AG08396 (cell line): ENCODE results near the gene NRXN3.

Source experiments
- DNase-seq: peaks from one replicate; pipeline ENCODE4 v3.0.0; 2012; ENCODE audit warnings: low spot score, mixed read lengths

The NRXN3 gene

GRCh38 chr14:79144896-79145295 is 974.7 kb downstream of the NRXN3 start:
- DNase-seq: no peak

- DNase-seq: no peak
Measured at GRCh38 chr14:79150226-79150625, 980.1 kb downstream of the NRXN3 start.

- DNase-seq: no peak
Measured at GRCh38 chr14:79157369-79157768, 987.2 kb downstream of the NRXN3 start.

GRCh38 chr14:79161571-79161970 is 991.4 kb downstream of the NRXN3 start:
- peak; percentile 5 for DNase-seq

- DNase-seq: no peak
Measured at GRCh38 chr14:79162833-79163232, 992.7 kb downstream of the NRXN3 start.

- no peak for DNase-seq
Measured at GRCh38 chr14:79165471-79166090, 995.4 kb downstream of the NRXN3 start.

DNA sequence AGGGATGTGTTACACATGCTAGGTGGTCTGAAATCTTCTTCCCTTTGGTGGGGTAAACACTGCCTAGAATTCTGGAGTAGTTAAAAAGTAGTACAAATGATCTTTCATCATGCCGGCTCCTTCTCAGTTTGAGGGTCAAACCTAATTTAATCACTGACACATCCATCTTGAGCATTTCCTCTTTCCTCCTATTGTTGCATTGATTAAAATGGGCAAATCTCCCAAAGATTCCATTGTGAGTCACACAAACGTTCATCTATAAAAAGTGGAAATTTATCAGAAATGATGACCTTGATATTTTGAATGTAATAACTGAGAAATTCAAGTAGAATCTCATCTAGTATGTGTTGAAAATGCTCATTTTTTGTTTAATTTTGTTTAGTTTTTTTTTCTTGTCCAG is 996.0 kb downstream of the NRXN3 start:
- no peak for DNase-seq

DNA sequence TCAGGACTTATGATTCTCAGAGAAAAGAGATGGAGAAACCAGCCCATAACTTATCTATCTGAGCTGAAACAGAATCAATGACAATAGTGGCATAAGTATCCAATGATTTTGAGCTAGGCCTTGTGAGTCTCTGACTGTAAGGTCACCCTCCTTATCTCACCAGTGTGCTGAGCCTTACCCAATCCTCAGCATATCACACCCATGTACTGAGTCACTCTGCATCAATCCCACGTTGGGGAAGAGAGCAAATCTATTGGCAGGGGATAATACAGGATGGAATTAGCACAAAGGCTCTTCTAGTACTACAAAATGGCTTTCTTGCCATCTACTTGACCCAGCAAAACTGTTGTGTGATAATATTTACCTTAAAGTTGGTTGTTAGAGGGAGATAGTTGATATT is 997.8 kb downstream of the NRXN3 start:
- DNase-seq: no peak

DNA sequence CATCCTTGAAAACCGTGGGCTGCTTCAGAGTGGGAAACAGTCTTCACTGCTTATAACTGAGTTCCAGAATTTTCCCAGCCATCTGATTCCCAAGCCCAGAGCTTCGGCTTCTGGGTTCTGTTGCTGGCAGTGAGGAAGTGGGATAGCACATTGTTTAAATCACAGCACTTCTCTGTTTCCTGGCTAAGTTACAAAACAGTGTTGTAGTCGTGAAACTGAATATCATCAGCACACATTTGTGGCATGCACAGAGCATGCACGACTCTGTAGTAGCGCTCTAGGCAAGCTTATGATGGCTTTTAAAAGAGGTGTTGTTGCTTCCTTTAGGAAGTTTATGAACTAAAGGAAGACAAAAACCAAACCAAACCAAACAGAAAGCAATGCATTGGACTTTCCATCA is 1005.5 kb downstream of the NRXN3 start:
- DNase-seq: no peak

DNA sequence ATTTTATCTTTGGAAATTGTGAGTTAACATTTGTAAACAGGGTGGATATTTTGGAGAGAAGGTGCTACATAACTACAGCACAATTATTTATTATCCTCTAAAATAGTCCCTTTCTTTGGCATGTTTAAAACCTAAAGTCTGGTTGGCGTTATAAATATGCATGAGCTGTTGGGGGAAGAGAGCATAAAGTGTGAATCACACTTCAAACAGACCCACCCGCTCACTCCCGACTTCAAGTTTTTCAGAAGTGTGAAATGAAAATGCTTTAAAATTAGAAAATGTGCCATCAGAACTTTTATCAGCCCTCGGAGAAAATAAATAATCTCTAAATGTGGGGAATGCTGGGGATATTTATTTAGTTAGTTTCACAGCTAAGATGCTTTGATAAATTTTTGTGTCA is 1006.9 kb downstream of the NRXN3 start:
- no peak for DNase-seq

DNA sequence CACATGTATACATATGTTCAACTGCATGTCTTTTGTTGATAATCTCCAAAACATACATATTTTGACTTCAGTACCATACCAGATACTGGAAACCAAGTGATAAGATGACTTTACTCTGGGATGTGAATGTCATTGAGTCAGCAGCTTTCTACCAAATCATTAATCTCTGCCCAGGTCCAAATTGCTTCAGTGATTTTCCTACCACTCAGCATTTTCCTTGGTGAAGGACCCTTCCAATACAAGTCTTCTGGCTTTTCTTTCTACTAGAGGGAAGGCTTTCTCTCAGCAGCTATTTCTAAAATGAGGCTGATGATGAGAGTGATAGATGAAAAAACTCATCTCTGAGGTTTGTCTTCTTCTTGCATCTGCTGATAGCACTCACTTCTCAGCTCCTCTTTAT is 1008.5 kb downstream of the NRXN3 start:
- DNase-seq: no peak

DNA sequence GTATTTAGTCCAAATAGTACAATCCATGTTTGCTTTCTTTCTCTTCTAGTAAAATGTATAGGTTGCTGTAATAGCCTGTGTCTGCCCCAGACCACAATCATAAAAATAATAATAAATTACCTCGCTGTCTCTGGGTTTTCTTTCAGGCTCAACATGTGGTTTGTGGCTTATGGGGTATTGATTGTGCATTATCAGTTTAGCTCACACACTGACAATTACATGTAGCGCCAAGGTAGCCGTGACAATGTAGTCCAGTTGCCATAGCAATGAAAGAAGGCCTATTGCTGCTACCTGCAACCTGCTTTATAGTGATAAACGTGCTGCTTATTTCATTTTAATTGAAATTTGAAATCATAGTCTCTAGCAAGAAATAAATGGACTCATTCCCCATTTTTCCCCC is 1009.8 kb downstream of the NRXN3 start:
- no peak for DNase-seq

GRCh38 chr14:79180656-79181055 is 1010.5 kb downstream of the NRXN3 start:
- no peak for DNase-seq

GRCh38 chr14:79186523-79186922 is 1016.4 kb downstream of the NRXN3 start:
- DNase-seq: no peak

- DNase-seq: no peak
Measured at GRCh38 chr14:79193689-79194477, 1023.7 kb downstream of the NRXN3 start.

DNA sequence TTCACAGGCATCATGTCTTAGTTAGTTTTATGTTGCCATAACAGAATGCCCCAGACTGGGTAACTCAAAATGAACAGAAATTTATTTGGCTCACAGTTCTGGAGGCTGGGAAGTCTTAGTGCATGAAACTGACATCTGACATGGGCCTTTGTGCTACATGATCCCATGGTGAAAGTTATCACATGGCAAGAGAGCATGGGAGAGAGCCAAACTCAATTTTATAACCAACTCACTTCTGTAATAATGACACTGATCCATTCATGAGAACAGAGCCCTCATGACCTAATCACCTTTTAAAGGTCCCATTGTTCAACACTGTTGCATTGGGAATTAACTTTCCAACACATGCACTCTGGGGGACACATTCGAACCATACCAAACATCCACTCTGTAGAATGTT is 1026.0 kb downstream of the NRXN3 start:
- no peak for DNase-seq

DNA sequence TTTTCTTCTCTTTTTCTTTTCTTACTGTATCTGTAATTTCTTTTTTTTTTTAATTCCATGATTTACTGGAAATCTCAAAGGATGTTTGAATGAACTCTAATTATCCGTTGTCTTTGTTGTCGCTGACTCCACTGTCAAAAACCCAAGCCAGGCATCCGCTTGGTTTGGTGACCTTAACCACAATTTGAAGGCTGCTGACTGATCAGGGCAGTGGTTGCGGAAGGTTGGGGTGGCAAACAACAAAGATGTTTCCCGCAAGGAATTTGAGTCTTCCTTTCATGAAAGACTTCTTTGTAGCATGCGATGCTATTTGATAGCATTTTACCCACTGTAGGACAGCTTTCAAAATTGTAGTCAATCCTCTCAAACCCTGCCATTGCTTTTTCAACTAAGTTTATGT is 1027.3 kb downstream of the NRXN3 start:
- no peak for DNase-seq

- no peak for DNase-seq
Measured at GRCh38 chr14:79199217-79199616, 1029.0 kb downstream of the NRXN3 start.

DNA sequence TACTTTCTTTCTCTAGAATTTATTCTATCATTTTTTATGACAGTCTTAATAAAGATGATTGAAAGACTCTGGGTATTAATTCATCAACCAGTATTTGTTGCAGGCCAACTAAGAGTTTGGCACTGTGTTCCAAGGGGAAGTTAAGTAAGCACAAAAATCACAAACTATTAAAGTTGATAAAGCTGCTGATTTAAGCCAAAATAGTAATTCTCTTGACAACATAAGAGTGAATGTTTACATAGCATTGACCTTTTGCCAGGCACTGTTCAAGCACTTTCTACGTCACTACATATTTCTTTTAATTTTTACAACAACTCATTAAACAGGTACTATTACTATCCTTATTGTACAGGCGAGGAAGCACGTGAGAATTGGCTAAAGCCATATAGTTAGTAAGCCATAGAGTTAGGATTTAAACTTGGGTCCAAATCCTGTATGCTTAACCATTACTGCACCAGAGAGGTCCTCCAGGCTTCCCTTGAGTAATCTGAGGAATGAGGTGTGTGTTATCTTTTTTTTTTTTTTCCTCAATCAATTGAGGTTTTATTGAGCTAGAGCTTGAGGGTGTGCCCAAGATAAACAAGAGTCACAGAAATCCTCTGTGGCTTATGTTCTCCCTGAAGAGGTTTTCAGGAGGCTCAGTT is 1031.5 kb downstream of the NRXN3 start:
- DNase-seq: no peak

- no peak for DNase-seq
Measured at GRCh38 chr14:79204591-79204990, 1034.4 kb downstream of the NRXN3 start.

GRCh38 chr14:79209418-79209817 is 1039.2 kb downstream of the NRXN3 start:
- DNase-seq: no peak

DNA sequence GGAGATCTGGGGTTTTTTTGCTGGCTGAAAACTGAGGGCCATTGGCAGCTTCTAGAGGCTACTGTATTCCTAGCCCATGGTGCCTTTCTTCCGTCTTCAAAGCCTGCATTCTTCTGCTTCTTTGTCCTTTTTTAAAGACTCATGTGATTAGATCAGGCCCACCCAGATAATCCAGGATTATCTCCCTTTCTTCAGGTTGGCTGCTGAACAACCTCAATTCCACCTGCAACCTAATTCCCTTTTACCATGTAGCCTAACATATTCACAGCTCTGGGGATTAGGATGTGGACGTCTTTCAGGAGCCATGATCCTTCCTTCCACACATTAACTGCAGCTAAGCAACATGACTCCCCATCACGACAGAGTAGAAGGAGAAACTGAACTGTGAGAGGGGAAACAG is 1055.6 kb downstream of the NRXN3 start:
- DNase-seq: no peak

DNA sequence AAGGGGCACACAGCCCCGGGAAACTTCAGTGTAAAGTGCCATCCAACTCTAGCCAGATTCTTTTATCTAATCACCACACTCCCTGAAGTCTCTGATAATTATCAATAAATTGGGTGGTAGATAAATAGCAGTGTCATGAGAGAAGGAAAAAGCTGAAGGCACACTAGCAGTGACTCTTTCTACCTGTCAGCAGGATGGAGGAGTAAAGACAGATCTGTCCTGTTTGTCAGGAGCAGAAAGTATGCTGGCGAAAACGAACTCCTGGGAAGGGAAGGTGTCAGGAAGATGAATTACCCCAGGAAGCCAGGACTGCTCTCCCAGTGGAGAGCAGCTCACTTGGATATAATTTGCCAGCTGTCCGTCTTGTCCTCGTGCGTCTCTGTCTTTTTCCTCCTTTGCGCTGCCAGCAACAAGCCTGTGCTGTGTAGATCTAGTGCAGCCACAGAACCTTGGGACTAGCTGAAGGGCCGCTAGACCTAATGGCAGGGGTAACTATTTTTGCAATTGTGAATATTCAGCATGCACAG is 1059.3 kb downstream of the NRXN3 start:
- no peak for DNase-seq
